ENCODE measurements around the gene PCDHGA12.
"Not testable (repeated sequence)": the region's sequence is repeated elsewhere in the genome, so short reads cannot be mapped to it uniquely, and the experiment has no call there.

PCDHGA12 gene

DNA sequence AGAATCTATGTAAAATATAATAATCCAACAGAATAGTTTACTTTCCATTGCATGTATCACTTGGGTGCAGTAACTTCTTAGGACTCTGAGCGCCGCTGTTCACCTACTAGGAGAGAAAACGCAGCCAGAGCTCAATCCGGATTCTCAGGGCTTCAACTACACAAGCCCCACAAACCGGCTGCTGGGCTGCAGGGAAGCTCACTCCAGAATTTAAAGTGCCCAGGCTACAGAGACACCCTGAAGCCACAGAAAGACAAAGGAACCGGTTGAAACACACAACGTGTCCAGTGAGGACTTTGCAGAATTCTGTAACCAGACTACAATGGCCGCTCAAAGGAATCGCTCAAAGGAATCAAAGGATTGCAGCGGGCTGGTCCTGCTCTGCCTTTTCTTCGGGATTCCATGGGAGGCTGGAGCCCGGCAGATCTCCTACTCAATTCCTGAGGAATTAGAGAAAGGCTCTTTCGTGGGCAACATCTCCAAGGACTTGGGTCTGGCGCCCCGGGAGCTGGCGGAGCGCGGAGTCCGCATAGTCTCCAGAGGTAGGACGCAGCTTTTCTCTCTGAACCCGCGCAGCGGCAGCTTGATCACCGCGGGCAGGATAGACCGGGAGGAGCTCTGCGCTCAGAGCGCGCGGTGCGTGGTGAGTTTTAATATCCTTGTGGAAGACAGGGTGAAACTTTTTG lies 17.3 kb upstream of the PCDHGA12 start, which contains the start of gene PCDHGA10:
TSS of gene PCDHGA10 (plus strand) at position 134 of the 686 bp plus-strand sequence. CDS start at position 323, 189 bp downstream.
- no peaks in the 10 kb centered on the region for H3K79me2 ChIP-seq (ENCODE audit: insufficient read depth, low read depth)
- no peaks in the 10 kb centered on the region for H3K27me3 ChIP-seq (ENCODE audit: insufficient read depth, low read depth)
- no peak within 1 kb of the TSS for H2AFZ ChIP-seq (ENCODE audit: low read depth)
- H3K27ac ChIP-seq: no peak within 1 kb of the TSS
- no peak within 1 kb of the TSS for H3K4me3 ChIP-seq (IDR thresholded peaks at IDR 0.05; ENCODE audit: insufficient read depth, low read depth, low read length)
- H4K20me1 ChIP-seq (ENCODE audit: insufficient read depth): no peaks in the 10 kb centered on the region
- no peak within 1 kb of the TSS for H3K4me2 ChIP-seq
- H3K36me3 ChIP-seq (ENCODE audit: insufficient read depth): no peaks in the 10 kb centered on the region
- TF ChIP-seq, protein P1, sequence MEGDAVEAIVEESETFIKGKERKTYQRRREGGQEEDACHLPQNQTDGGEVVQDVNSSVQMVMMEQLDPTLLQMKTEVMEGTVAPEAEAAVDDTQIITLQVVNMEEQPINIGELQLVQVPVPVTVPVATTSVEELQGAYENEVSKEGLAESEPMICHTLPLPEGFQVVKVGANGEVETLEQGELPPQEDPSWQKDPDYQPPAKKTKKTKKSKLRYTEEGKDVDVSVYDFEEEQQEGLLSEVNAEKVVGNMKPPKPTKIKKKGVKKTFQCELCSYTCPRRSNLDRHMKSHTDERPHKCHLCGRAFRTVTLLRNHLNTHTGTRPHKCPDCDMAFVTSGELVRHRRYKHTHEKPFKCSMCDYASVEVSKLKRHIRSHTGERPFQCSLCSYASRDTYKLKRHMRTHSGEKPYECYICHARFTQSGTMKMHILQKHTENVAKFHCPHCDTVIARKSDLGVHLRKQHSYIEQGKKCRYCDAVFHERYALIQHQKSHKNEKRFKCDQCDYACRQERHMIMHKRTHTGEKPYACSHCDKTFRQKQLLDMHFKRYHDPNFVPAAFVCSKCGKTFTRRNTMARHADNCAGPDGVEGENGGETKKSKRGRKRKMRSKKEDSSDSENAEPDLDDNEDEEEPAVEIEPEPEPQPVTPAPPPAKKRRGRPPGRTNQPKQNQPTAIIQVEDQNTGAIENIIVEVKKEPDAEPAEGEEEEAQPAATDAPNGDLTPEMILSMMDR (conservative IDR thresholded peaks at IDR 0.05; ENCODE audit: low read depth, low read length): no peak
- no peaks in the 10 kb centered on the region for H3K4me1 ChIP-seq (ENCODE audit: low read depth, poor library complexity, severe bottlenecking)
- H3K9ac ChIP-seq: no peak within 1 kb of the TSS

DNA sequence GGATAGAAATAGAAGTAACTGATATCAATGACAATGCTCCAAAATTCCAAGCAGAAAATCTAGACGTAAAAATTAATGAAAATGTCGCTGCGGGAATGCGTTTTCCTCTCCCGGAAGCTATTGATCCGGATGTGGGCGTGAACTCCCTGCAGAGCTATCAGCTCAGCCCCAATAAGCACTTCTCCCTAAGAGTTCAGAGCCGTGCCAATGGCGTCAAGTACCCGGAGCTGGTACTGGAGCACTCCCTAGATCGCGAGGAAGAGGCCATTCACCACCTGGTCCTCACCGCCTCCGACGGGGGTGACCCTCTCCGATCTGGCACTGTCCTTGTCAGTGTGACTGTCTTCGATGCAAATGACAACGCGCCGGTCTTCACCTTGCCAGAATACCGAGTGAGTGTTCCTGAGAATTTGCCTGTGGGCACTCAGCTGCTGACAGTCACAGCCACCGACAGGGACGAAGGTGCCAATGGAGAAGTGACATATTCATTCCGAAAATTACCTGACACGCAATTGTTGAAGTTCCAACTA lies 16.7 kb upstream of the PCDHGA12 start:
- H4K20me1 ChIP-seq (ENCODE audit: insufficient read depth): no peaks in the 10 kb centered on the region
- no peaks in the 10 kb centered on the region for H3K36me3 ChIP-seq (ENCODE audit: insufficient read depth)
- no peaks in the 10 kb centered on the region for H3K79me2 ChIP-seq (ENCODE audit: insufficient read depth, low read depth)
- no peak overlapping the region for H3K4me3 ChIP-seq (IDR thresholded peaks at IDR 0.05; ENCODE audit: insufficient read depth, low read depth, low read length)
- H3K27me3 ChIP-seq (ENCODE audit: insufficient read depth, low read depth): no peaks in the 10 kb centered on the region
- no peaks in the 10 kb centered on the region for H3K4me1 ChIP-seq (ENCODE audit: low read depth, poor library complexity, severe bottlenecking)
- H3K4me2 ChIP-seq: no peak overlapping the region
- H3K27ac ChIP-seq: no peak overlapping the region
- no peak overlapping the region for H3K9ac ChIP-seq
- TF ChIP-seq, protein P1 (conservative IDR thresholded peaks at IDR 0.05; ENCODE audit: low read depth, low read length): no peak
- no peak overlapping the region for H2AFZ ChIP-seq (ENCODE audit: low read depth)

DNA sequence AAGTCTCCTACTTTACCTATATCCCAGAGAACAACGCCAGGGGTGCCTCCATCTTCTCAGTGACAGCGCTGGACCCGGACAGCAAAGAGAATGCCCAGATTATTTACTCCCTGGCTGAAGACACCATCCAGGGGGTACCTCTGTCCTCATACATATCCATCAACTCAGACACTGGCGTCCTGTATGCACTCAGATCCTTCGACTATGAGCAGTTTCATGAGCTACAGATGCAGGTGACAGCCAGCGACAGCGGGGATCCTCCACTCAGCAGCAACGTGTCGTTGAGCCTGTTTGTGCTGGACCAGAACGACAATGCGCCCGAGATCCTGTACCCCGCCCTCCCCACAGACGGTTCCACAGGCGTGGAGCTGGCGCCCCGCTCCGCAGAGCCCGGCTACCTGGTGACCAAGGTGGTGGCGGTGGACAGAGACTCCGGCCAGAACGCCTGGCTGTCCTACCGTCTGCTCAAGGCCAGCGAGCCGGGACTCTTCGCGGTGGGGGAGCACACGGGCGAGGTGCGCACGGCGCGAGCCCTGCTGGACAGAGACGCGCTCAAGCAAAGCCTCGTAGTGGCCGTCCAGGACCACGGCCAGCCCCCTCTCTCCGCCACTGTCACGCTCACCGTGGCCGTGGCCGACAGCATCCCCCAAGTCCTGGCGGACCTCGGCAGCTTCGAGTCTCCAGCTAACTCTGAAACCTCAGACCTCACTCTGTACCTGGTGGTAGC lies 15.6 kb upstream of the PCDHGA12 start:
- H4K20me1 ChIP-seq (ENCODE audit: insufficient read depth); H3K27ac ChIP-seq; H3K4me1 ChIP-seq (ENCODE audit: low read depth, poor library complexity, severe bottlenecking); H3K36me3 ChIP-seq (ENCODE audit: insufficient read depth); H3K4me3 ChIP-seq (IDR thresholded peaks at IDR 0.05; ENCODE audit: insufficient read depth, low read depth, low read length); H3K4me2 ChIP-seq; H2AFZ ChIP-seq (ENCODE audit: low read depth); H3K79me2 ChIP-seq (ENCODE audit: insufficient read depth, low read depth); H3K9ac ChIP-seq; H3K27me3 ChIP-seq (ENCODE audit: insufficient read depth, low read depth): not testable (repeated sequence)

DNA sequence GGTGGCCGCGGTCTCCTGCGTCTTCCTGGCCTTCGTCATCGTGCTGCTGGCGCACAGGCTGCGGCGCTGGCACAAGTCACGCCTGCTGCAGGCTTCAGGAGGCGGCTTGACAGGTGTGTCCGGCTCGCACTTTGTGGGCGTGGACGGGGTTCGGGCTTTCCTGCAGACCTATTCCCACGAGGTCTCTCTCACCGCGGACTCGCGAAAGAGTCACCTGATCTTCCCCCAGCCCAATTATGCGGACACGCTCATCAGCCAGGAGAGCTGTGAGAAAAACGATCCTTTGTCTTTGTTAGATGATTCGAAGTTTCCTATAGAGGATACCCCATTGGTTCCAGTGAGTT lies 15.1 kb upstream of the PCDHGA12 start:
- not testable (repeated sequence) for H3K36me3 ChIP-seq (ENCODE audit: insufficient read depth); H3K4me1 ChIP-seq (ENCODE audit: low read depth, poor library complexity, severe bottlenecking); H3K27ac ChIP-seq; H3K4me2 ChIP-seq; H2AFZ ChIP-seq (ENCODE audit: low read depth); H3K9ac ChIP-seq; H3K27me3 ChIP-seq (ENCODE audit: insufficient read depth, low read depth); H3K79me2 ChIP-seq (ENCODE audit: insufficient read depth, low read depth); H3K4me3 ChIP-seq (IDR thresholded peaks at IDR 0.05; ENCODE audit: insufficient read depth, low read depth, low read length); H4K20me1 ChIP-seq (ENCODE audit: insufficient read depth)

DNA sequence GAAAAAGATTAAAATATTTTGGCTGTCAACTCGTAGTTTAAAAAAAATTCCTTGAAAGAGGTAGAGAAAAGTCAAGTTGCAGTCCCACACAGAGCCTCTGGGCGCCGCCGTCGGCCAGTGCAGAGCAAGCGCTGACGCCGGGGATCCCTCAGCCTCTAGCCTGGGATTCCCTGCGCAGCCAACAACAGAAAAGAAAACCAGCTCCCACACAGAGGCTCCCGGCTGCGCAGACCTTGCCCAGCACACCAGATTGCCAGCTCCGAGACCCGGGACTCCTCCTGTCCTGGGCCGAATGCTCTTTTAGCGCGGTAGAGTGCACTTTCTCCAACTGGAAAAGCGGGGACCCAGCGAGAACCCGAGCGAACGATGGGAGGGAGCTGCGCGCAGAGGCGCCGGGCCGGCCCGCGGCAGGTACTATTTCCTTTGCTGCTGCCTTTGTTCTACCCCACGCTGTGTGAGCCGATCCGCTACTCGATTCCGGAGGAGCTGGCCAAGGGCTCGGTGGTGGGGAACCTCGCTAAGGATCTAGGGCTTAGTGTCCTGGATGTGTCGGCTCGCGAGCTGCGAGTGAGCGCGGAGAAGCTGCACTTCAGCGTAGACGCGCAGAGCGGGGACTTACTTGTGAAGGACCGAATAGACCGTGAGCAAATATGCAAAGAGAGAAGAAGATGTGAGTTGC lies 12.7 kb upstream of the PCDHGA12 start, which contains the start of gene PCDHGB7:
TSS of gene PCDHGB7 (plus strand) at position 184 of the 679 bp plus-strand sequence. CDS start at position 367, 183 bp downstream.
- not testable (repeated sequence) for H3K4me1 ChIP-seq (ENCODE audit: low read depth, poor library complexity, severe bottlenecking); H3K79me2 ChIP-seq (ENCODE audit: insufficient read depth, low read depth); H3K9ac ChIP-seq; H3K36me3 ChIP-seq (ENCODE audit: insufficient read depth); H4K20me1 ChIP-seq (ENCODE audit: insufficient read depth); H3K4me3 ChIP-seq (IDR thresholded peaks at IDR 0.05; ENCODE audit: insufficient read depth, low read depth, low read length); H2AFZ ChIP-seq (ENCODE audit: low read depth); H3K27ac ChIP-seq; H3K4me2 ChIP-seq; H3K27me3 ChIP-seq (ENCODE audit: insufficient read depth, low read depth)
